ENCODE measurements around the gene SEMA5A. TPM values are rescaled to one million over a fixed set of nuclear protein-coding genes. Genes with fewer than 3 reads are reported as not detected.

SEMA5A gene
- total RNA-seq, 1 experiment from 2014 or later: 0.15 TPM

DNA sequence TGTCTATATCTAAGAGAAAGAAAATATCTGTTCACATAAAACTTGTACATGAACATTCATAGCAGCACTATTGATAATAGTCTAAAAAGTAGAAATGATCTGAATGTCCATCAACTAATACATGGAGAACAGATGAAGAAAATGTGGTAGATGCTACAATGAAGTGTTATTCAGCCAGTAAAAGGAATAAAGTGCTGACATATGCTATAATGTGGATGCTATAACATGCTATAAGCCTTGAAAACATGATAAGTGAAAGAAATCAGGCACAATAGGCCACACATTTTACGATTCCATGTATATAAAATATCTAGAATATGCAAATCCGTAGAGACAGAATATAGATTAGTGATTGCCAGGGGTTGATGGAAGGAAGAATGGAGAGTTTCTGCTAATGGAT, 146.8 kb downstream of the SEMA5A start:
- Histone ChIP-seq H3K27me3 (ENCODE audit: control insufficient read depth, insufficient read depth, low read length) (no peaks in the 10 kb centered on the region), H3K4me1 (ENCODE audit: control insufficient read depth, insufficient read depth, low read length) (no peaks in the 10 kb centered on the region), H3K36me3 (ENCODE audit: control insufficient read depth, insufficient read depth, low read length) (no peaks in the 10 kb centered on the region), H3K9me3 (ENCODE audit: control insufficient read depth, insufficient read depth, low read depth, low read length) (no peaks in the 10 kb centered on the region), H3K4me3 (ENCODE audit: low read depth in 2 of 2, low read length in 2 of 2) (no peak overlapping the region), H3K27ac (ENCODE audit: low read length) (no peak overlapping the region)
- ChIA-PET POLR2A (no interaction called here), CTCF (no interaction called here)
- intact Hi-C loops (cut with micrococcal nuclease; ENCODE audit: unreplicated experiment) (no loop called here), in situ Hi-C loops (cut with HindIII; ENCODE audit: low pct_unique_long_range_greater_than_20kb, low sequenced_read_pairs) (no loop called here)
- no TSS peak for BruUV-seq (replicated peaks)
- DNase-seq (ENCODE audit: low read depth, low spot score): no peak
- no peak for ATAC-seq
- no peak for TF ChIP-seq POLR2AphosphoS5 (IDR thresholded peaks at IDR 0.05; ENCODE audit: low read depth, low read length)
- TF ChIP-seq, protein P1, sequence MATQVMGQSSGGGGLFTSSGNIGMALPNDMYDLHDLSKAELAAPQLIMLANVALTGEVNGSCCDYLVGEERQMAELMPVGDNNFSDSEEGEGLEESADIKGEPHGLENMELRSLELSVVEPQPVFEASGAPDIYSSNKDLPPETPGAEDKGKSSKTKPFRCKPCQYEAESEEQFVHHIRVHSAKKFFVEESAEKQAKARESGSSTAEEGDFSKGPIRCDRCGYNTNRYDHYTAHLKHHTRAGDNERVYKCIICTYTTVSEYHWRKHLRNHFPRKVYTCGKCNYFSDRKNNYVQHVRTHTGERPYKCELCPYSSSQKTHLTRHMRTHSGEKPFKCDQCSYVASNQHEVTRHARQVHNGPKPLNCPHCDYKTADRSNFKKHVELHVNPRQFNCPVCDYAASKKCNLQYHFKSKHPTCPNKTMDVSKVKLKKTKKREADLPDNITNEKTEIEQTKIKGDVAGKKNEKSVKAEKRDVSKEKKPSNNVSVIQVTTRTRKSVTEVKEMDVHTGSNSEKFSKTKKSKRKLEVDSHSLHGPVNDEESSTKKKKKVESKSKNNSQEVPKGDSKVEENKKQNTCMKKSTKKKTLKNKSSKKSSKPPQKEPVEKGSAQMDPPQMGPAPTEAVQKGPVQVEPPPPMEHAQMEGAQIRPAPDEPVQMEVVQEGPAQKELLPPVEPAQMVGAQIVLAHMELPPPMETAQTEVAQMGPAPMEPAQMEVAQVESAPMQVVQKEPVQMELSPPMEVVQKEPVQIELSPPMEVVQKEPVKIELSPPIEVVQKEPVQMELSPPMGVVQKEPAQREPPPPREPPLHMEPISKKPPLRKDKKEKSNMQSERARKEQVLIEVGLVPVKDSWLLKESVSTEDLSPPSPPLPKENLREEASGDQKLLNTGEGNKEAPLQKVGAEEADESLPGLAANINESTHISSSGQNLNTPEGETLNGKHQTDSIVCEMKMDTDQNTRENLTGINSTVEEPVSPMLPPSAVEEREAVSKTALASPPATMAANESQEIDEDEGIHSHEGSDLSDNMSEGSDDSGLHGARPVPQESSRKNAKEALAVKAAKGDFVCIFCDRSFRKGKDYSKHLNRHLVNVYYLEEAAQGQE (IDR thresholded peaks at IDR 0.05; ENCODE audit: insufficient read depth in 1 of 2, low read depth in 2 of 2, low read length in 1 of 2): no peak
- TF ChIP-seq SIN3A (IDR thresholded peaks at IDR 0.05; ENCODE audit: borderline replicate concordance, insufficient read depth, low read depth, low read length): no peak
- TF ChIP-seq, protein P2, sequence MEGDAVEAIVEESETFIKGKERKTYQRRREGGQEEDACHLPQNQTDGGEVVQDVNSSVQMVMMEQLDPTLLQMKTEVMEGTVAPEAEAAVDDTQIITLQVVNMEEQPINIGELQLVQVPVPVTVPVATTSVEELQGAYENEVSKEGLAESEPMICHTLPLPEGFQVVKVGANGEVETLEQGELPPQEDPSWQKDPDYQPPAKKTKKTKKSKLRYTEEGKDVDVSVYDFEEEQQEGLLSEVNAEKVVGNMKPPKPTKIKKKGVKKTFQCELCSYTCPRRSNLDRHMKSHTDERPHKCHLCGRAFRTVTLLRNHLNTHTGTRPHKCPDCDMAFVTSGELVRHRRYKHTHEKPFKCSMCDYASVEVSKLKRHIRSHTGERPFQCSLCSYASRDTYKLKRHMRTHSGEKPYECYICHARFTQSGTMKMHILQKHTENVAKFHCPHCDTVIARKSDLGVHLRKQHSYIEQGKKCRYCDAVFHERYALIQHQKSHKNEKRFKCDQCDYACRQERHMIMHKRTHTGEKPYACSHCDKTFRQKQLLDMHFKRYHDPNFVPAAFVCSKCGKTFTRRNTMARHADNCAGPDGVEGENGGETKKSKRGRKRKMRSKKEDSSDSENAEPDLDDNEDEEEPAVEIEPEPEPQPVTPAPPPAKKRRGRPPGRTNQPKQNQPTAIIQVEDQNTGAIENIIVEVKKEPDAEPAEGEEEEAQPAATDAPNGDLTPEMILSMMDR (IDR thresholded peaks at IDR 0.05): no peak
- no peak for TF ChIP-seq TCF7L2 (IDR thresholded peaks at IDR 0.05; ENCODE audit: low read depth, low read length)

DNA sequence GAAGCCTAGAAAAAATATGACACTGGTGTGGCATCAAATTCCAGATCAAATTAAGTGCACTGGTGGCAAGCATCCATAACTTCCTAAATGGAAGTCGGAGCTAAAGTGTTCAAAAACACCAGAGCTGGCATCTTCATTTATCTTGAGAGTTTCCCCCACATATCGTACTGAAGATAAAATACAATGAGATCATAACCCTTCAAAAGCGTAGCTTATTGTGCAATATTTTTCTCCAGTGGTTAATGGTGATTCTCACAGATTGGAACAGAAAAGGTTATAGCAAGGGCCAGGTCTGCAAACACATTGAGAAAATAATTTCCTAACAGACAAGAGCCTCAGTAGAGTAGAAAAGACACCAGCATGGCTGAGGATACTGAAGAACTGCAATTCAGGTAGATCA, 147.6 kb downstream of the SEMA5A start:
- intact Hi-C loops (cut with micrococcal nuclease; ENCODE audit: unreplicated experiment): no loop called here
- no peak for DNase-seq (ENCODE audit: low read depth, low spot score)
- H3K4me3 ChIP-seq (ENCODE audit: low read depth in 2 of 2, low read length in 2 of 2): no peak overlapping the region
- H3K27me3 ChIP-seq (ENCODE audit: control insufficient read depth, insufficient read depth, low read length): no peaks in the 10 kb centered on the region
- H3K9me3 ChIP-seq (ENCODE audit: control insufficient read depth, insufficient read depth, low read depth, low read length): no peaks in the 10 kb centered on the region
- POLR2A ChIA-PET: no interaction called here
- no peak for ATAC-seq
- H3K4me1 ChIP-seq (ENCODE audit: control insufficient read depth, insufficient read depth, low read length): no peaks in the 10 kb centered on the region
- BruUV-seq (replicated peaks): no TSS peak
- no peak overlapping the region for H3K27ac ChIP-seq (ENCODE audit: low read length)
- in situ Hi-C loops (cut with HindIII; ENCODE audit: low pct_unique_long_range_greater_than_20kb, low sequenced_read_pairs): no loop called here
- no peaks in the 10 kb centered on the region for H3K36me3 ChIP-seq (ENCODE audit: control insufficient read depth, insufficient read depth, low read length)
- CTCF ChIA-PET: no interaction called here
- TF ChIP-seq, protein P2 (IDR thresholded peaks at IDR 0.05): no peak
- TF ChIP-seq, protein P1 (IDR thresholded peaks at IDR 0.05; ENCODE audit: insufficient read depth in 1 of 2, low read depth in 2 of 2, low read length in 1 of 2): no peak
- TF ChIP-seq SIN3A (IDR thresholded peaks at IDR 0.05; ENCODE audit: borderline replicate concordance, insufficient read depth, low read depth, low read length) (no peak), TCF7L2 (IDR thresholded peaks at IDR 0.05; ENCODE audit: low read depth, low read length) (no peak), POLR2AphosphoS5 (IDR thresholded peaks at IDR 0.05; ENCODE audit: low read depth, low read length) (no peak)
